Embryonic facial prominence (tissue), 1 donor: ENCODE data around the gene BRD2.
"Not testable (repeated sequence)": the region's sequence is repeated elsewhere in the genome, so short reads cannot be mapped to it uniquely, and the experiment has no call there.

Source experiments
- DNase-seq: peaks from one replicate; pipeline ENCODE4 v3.0.0-alpha.2; 2016; ENCODE audit errors: extremely low spot score

BRD2 gene

DNA sequence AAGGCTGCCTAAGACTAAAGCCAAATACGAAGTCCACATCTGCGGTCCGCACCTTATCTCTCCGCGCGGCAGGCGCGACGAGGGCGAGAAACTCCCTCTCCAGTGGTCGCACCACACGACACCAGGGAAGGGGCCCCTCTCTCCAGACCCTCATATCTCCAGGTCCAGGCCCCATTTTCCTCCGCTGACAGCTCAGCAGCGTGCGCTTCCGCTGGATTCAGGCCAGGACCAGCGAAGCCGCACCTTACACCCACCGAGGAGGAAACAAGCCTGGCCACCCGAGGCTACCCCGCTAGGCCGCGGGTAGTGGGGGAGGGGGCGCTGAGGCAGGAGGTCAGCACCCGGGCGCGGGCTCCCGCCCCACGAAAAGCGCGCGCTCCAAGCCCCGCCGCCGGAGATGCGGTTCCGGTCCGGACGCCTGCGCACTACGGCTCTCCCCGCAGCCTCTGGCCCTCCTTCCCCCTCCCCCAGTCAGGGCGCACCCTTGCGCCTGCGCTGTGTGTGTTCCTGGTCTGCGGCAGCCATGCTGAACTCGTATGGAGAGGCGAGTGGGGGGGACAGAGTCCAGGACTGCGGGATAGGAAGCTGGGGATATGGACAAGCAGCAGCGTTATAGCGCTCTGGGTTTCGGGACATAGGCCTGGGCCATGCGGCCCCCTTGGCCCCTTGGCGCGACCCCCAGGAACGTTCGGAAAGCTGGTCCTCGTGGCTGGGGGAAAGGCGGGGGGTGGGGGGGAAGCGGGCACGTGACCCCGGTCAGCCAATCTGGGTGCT is at the start of gene BRD2:
TSS of gene BRD2 (plus strand) at position 502 of the 774 bp plus-strand sequence. CDS start 4,305 bp downstream, outside the sequence.
- peak; percentile 96 for DNase-seq

DNA sequence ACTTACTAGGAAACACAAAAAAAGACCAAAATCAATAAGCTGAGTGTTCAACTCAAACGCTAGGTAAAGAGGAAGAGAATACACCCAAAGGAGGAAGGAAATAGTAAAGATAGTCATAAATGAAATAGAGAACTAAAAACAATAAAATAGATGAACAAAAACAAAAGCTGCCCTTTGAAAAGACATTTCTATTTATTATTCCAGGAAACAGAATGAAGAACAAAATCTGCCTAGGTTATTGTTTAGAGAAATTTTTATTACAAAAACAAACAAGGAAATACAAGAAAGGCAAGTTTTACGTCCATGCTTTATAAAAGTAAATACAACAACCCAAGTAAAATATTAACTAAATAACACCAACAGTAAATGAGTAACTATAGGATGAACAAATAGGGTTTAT is 47.7 kb upstream of the BRD2 start:
- DNase-seq, result no peak

DNA sequence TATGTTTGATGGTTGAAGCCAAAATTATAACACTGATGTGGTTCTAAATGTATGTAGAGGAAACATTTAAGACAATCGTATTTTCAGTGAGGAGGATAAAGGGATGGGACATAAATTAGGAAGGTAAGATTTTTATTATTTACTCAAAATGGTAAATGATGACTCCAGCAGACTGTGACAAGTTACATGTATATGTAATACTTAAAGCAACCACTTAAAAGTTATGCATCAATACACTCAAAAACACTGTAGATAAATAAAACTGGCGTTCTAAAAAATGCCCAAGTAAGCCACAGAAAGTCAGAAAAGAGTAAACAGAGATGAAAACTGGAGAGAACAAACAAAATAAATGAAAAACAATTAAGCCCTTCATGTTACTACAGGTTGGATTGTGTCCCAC is 46.3 kb upstream of the BRD2 start:
- DNase-seq, result no peak

DNA sequence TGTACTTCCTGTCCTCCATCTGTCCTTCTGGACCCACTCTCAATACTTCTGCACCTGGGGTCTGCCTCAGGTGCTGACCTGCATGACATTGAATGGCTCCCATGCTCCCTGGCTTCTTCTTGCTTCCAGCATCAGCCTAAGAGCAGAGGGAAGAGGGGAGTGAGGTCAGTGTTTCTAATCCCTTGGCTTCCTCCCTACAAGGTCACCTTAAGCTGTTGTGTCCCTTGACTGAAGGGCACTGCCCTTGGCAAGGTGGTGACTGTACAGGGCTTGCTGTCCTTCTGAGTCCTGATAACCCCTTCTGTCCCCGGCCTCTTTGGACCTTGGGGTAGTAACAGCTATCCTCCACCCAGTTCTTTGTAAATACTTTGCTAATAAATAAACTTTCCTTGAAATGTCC is 37.2 kb upstream of the BRD2 start:
- no peak for DNase-seq

DNA sequence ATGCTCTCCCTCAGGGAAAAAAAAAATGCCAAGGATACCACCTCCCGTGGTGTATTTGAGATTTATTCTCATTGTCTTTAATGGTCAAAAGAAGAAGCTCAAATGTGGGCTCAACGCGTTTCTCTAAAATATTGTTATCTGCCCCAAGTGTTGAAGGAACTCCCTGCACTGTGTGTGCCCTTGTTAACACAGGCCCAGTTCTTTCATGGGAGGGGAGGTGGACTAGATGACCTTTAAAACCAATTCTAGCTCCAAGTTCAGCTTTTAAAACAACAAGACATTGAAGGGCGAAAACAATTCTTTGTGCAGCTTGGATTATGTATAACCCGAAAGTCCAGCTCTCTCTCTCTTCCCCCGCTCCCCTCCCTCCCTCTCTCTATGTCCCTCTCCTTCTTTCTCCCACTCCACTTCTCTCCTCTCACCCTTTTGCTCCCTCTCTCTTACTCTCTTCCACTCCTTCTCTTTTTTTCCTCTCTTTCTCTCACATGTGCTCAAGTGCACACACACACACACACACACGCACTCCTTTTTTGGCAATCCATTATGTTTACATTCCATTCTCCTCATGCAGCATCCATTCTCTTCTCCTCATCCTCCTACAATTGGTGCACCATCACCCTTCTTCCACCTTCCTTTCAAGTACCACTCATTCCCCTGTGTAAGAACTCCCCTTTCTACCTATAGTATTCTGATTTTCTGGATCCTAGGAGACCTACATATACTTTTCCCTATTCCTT is 36.1 kb upstream of the BRD2 start:
- no peak for DNase-seq

DNA sequence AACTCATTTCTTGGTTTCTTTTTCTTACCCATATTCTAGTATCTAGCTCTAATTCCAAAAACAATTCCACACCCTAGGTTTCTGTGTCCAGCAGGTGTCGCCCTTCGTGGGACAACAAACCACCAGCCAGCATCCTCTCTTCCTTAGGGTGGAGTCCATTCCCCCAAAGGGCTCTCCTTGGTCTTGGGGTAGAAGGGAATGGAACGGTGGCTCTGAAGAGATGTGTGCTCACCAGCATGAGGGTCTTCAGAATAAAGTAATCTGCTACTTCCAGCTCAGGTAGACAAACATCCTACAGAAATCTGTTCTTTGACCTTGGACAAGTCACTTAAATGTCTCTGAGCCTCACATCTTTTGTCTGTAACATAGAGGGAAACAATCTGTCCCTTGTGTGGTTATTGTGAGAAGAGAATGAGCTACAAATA is 34.7 kb upstream of the BRD2 start:
- no peak for DNase-seq

DNA sequence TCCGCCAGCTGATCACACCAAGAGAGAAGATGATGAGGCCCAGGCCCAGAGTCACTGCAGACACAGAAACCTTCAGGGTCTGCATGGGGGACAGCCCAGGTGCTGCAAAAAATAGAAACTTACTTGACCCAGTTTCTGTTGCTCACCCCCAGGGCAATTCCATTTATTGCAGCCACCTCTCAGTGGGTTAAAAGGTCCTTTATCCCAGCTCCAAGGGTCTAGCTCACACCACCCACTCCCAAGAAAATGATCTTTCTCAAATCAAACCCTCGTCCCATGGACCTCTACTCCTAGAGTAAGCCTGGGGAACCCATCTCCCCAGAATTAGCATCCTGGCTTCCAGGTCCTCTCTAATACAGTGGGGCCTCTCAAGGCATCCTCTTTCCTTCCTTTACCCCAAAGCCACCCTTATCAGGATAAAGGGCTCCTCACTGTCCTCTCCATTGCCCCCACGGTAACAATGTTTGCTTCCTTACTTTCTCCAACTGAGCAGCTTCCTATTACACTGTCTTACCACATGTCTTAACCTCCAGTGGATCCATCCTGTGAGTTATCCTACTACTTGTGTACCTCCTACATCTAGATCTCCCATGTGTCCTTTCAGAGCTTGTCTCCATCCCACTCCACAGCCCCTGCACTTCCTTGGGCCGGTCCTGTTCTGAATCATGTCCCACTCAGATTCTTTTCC is 32.7 kb upstream of the BRD2 start:
- no peak for DNase-seq

DNA sequence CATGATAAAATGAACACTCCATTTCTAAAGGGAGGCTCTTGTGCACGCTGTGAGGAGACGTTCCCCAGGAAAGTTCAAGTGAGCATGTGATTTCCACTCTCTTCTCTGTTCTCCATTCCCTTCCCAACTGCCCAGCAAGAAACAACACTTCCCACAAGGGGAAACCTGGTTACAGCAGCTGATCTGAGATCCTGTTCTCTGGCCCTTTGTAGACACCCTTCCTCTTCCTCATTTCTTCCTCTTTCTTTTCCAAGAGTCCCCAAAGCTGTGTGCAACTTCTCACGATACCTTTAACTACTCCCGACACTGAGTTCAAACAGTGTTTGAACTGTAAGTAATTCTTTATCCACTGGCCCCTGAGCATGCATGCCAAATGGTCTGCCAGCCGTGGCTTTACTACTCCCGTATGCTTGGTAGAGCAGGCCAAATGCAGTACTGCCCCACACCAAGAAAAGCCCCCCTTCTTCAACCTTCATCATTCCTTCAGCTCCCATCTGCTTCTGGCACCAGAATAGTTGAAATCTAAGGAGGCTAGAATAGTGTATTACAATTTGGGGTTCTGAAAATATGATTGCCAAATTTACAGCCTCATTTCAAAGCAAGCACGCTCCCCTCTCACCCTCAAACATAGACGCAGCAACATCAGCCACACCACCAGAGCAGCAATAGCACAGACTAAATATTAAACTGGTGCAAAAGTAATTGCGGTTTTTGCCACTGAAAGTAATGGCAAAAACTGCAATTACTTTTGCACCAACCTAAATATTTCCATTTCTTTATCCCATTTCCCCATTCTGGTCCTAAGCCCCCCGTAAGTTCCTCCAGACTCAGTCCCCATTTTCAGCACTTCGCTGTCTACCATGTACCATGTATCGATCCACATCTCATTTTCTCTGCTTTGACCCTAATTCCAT is 31.9 kb upstream of the BRD2 start:
- no peak for DNase-seq

DNA sequence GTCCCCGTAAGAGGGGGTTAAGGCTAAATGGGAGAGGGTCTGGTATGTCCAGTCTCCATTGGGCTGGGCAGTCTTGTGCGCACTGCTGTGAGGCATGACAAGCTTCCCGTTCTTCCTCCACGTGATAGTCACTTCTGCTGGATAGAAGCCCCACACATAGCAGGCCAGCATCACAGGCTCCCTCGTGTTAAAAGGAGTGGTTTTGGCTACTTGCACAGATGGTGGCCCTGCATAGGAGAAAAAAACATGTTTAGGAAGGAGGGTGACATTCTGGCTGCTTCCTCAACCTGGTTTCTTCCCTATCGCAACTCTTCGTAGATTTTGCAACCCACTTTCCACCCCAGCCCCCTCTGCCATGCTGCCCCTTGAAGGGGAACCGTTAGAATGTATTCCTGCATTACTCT is 31.2 kb upstream of the BRD2 start:
- no peak for DNase-seq

DNA sequence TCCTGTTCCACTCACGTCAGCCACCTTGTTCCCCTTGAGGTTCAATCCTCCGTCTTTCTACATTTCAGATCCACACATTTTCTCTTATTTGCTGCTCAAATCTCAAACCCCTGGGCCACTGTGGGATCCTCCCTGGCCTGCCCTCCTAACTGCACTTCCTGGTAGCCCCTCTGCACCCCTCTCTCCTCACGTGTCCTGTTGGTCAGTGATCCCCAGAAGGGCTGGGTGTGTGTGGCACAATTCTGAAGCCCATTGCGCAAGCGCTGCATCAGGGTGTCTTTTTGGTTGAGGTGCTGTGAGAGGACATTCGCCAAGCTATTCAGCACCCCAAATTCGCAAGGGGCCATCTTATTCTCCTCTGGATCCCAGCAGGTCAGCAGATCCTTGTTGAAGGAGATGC is 29.9 kb upstream of the BRD2 start:
- no peak for DNase-seq

DNA sequence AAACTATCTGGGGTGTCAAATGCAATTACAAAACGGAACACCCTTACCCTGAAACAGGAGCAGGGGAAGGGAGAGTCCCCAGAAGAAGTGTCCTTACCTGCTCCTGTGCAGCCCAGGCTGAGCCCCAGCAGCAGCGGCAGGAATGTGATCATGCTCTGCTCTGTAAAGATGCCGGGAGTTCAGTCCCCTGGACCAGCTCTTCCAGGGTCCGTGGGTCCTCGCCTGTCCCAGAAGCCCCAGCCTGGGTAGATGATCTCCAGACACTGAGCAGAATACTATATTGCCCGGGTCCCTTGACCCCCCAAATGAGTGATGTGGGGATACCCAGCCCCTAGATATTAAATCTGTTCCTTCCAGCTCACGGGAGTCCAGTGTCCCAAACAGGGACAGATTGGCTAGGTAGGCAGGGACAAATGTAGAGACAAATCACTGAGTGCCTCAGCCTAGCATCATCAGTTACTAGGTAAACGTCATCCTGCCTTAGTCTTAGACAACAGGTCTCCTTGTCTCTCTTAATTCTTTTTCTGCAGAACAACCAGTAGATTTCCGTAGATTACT is 27.7 kb upstream of the BRD2 start, which contains the start of gene HLA-DMB:
TSS of gene HLA-DMB (minus strand) at position 373 of the 558 bp plus-strand sequence. CDS start at position 152, 221 bp downstream.
- no peak for DNase-seq

DNA sequence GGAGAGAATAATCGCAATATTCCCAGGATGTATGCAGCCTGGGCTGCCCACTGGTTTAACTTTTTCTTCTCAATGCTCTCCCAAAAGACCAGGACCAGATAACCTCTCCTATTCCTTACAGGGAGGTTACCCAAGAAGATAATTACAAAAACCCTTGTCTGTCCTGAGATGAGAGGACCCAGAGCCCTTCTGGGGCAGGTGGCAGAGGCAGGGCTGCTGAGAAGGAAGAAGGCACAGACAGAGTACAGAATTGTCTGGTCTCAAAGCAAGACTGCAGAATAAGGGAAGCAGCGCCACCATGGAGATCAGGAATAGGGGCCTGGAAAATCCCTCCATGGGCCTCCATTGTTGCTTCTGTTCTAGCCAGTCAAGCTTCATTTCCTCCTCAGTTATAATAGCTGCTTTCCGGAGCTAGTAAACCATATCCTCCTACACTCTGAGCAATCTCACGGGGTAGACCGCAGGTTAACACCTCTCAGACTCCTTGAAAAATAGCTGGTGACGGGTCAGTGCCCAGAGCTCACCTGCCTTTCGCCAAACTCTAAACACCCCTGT is 27.1 kb upstream of the BRD2 start:
- no peak for DNase-seq

DNA sequence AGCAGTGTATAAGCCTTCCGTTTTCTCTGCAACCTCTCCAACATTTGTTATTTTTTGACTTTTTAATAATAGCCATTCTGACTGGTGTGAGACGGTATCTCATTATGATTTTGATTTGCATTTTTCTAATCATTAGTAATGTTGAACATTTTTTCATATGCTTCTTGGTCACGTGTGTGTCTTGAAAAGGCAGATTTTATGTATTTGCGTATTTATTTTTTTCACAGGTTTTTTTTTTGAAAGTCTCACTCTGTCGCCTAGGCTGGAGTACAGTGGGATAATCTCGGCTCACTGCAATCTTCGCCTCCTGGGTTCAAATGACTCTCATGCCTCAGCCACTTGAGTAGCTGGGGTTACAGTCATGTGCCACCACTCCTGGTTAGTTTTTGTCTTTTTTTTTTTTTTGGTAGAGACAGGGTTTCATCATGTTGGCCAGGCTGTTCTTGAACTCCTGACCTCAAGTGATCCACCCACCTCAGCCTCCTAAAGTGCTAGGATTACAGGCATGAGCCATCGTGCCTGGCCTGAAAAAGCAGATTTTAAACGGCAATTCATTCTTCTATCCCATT is 25.8 kb upstream of the BRD2 start:
- DNase-seq, result not testable (repeated sequence)

DNA sequence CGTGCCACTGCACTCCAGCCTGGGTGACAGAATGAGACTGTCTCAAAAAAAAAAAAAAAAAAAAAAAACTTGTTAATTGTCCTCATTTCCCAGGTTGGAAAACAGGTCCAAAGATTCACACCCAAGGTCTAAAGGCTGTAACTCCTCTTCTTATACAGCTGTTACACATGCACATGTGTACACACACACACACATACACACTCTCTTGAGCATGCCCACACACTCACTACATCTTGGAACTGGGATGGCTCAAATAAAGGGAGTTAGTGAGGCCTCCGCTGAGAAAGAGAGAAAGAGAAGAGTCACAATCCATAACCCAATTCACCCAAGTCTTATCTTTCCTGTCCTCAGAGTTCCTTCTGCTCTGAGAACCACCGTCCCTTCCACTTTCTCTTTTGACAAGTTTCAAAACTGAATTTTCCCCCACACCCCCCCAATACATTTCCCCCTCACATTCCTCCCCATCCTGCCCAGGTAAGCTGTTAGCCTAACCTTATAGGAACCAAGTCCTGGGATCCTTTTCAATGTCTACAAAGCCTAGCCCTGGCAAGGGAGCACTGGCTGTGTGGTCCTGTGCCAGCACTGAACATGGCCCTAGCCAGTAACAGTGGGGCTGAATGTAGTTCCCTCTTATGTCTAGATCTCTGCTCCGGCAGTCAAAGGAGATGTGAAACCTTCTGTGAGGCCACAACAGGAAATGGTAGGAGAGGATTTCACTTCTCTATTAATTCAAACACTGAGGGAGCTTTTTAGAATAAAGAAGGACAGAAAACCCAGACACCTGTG is 24.3 kb upstream of the BRD2 start:
- DNase-seq, result no peak

DNA sequence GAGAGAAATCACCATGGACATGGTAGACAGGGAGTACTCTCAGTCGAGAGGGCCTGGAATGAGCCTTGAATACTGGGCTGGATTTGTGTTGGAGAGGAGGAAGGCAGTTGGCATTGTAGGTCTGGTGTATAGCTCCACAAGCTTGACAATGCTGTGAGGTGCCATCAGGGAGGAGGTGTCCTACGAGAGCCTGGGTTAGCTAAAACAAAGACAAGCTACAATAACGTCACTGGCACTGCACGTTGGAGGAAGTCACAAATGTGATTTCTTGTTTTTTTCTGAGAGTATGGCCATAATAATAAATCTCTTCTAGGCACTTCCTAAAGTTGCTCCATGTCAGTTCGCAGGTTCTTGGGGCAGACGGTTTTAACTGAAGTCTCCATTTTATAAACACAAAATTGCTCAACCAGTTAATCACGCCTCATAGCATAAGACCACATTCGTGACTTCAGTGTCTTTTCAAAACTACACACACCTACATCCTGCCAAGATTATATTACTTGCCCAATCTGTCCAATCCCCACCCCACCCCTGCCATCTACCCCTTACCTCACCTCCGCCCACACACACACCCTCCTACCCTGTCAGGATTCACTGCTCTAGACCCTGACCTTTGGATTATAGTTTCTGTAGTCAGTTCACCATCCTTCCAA is 23.2 kb upstream of the BRD2 start:
- DNase-seq, result no peak

DNA sequence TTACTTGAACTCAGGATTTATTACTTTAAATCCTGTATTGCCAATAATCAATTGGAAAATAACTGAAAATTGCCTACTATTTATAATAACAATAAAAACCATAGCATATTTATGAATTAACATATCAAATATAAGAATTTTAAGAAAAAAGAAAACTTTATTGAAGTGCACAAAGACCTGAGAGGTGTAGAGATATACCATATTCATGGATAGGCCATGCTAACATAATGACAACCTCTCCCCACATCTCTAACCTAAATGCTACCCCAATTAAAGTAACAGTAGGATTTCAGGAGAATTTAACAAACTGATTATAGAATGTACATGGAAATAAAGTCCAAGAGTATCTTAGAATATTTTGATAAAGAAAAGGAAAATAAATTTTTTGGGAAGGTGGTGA is 22.4 kb upstream of the BRD2 start:
- no peak for DNase-seq

DNA sequence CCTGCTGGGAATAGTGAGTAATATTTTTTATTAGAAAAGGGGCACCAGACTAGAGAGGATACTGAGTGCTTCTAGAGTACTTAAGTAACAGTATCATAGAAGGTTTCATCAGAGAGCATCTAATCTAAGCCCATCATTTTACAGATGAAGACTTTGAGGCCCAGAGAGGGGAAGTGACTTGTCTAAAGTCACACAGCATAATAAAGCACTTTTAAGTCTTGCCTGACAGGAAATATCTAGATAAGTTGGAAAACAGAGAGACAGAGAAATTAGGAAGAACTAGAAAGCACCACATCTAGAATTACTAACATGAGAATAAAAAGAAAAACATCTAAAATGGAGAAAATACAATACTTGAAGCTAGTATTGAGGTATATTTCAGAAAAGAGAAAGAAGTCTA is 21.5 kb upstream of the BRD2 start:
- DNase-seq, result no peak

DNA sequence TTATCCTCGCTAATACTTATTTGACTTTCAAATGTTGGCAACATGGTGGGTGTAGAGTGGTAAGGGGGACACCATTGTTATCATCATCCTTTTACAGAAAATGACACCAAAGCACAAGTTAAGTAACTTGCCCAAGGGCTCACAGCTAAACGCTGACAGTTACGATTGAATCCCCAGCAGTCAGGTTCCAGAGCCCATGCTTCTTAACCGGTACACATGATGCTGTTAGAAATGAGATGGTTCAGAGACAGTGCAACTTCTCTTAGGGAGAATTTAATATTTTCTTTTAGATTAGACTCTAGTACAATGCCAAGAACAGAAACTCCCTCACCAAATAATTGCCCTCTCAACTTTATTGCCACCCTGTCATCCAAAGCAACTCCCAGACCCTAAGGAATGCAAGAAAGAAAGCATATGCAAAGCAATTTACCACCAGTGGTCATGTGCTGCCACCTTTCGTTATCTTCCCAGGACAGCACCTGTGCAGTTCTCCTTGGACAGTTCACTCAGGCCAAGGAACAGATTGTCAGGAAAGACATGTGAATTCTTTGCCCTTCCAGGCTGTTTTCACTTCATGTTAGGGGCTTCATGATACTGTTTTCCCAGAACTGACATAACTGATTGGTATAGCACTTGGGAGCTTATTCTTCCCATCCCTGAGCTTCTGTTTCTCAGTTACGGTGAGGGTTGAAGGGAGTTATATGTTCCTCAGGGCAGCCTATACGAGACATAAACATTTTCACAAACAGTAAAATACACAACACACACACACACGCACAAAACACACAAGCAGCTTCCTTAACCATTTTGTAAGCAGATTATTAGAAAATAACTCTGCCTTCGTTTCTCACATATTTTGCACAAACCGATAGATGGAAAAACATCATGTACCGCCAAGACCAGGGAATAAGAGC is 20.6 kb upstream of the BRD2 start:
- DNase-seq, result no peak
